D341Med (cell line): ENCODE results near the gene DBR1.
"Not testable (repeated sequence)": the region's sequence is repeated elsewhere in the genome, so short reads cannot be mapped to it uniquely, and the experiment has no call there.

Experiments
- DNase-seq: peaks from one replicate; pipeline ENCODE4 v3.0.0; 2012; ENCODE audit warnings: low spot score

Gene DBR1

GRCh38 chr3:138186803-138187295 is 12.1 kb upstream of the DBR1 start:
- peak; percentile 97 for DNase-seq

DNA sequence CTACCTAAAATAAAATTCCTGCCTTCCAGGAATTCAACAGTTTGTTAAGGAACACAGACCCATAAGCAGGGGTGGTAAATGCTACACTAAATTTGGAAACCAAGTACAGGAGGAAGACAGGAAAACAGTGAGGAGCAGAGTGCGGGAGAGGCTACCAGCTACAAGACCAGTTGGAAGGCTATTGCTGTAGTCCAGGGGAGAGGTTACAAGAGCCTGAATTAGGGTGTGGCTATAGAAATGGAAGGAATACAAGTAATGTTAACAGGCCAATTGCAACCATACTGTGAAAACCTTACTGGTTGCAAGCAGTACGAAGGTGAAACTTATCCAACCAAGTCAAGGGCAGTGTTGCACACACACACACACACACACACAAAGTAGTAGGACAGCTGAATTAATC is 11.5 kb upstream of the DBR1 start:
- no peak for DNase-seq

DNA sequence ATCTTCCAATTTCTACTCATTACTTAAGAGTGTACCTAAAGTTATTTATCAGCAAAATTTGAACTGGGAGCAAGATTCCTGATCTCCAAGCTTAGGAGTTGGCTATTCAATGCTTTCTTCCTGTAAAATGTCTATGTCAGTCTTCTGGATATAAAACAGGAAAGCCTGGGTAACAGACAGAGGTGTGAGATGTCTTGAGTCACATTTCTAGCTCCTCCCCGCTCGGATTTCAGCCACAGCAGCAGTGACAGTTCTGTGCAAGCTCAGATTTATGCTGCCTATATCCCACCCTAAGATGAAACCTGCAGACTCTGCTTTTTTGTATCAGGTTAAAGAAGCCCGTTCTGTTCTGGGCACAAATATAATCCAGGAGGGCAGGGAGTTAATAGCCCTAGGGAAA is 10.3 kb upstream of the DBR1 start:
- no peak for DNase-seq

- peak; percentile 59 for DNase-seq
Measured at GRCh38 chr3:138180375-138181029, 5.8 kb upstream of the DBR1 start.

DNA sequence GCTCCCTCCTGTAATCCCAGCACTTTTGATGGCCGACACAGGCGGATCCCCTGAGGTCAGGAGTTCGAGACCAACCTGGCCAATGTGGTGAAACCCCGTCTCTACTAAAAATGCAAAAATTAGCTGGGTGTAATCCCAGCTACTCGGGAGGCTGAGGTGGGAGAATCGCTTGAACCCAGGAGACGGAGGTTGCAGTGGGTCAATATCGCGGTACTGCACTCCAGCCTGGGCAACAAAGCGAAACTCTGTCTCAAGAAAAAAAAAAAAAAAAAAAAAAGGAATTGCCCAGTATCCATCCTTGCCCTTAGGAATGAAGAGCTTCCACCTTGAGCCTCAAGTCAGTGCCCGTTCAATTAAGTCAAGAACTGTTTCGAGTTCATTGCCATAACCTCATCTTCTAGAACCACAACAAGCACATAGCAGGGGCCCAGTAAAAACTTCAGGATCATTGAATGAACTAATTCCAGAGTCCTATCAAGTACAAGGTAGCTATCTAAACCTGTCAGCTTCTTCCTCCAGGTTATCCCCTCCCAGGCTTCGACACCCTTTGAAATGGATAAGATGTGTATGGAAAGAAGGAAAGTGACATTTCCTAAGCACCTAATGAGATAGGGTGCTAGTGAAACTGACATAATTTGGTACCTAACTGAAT is 826 bp downstream of the DBR1 start:
- DNase-seq = peak; percentile 26

- DNase-seq = no peak
Measured at GRCh38 chr3:138172625-138173024, 2.1 kb downstream of the DBR1 start.

DNA sequence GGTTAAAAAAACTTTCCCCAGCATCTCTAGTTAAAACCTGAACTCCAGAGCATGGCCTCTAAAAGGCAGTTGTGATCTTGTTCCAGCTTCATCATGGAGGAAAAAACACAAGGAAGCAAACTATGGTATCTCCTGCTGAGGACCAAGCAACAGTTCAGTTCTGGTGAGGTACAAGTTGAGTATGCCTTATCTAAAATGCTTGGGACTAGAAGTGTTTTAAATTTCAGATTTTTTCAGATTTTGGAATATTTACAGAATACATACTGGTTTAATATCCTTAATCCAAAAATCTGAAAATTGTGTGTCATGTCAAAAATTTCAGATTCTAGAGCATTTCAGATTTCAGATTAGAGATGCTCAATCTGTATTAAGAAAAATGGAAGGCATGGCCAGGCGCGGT is 9.7 kb downstream of the DBR1 start:
- no peak for DNase-seq

DNA sequence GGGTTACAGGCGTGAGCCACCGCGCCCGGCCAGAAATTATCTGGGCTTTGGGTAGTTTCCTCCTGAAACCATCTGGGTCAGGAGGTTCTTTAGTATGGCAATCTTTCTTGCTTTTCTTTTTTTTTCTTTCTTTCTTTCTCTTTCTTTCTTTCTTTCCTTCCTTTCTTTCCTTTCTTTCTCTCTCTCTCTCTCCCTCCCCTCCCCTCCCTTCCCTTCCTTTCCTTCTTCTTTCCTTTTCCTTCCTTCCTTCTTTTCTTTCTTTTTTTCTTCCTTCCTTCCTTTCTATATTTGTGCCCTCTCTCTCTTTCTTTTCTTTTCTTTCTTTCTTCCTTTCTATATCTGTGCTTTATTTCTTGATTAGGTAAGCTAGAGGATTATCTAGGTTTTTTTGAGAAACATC is 17.0 kb downstream of the DBR1 start:
- no peak for DNase-seq

DNA sequence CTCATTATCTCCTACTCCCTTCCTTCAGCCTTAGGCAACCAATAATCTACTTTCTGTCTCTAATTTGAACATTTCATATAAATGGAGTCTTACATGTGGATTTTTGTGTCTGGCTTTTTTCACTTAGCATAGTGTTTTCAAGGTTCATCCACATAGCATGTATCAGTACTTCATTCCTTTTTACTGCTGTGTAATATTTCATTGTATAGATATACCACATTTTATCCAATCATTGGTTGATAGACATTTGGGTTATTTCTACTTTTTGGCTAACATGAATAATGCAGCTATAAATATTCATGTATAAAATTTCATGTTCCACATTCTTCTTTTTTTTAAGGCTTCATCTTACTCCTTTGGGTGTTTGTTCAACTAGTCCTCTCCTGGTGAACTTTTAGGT is 20.2 kb downstream of the DBR1 start:
- no peak for DNase-seq

- peak; percentile 60 for DNase-seq
Measured at GRCh38 chr3:138148503-138148902, 26.2 kb downstream of the DBR1 start.

- not testable (repeated sequence) for DNase-seq
Measured at GRCh38 chr3:138142181-138142580, 32.5 kb downstream of the DBR1 start.

DNA sequence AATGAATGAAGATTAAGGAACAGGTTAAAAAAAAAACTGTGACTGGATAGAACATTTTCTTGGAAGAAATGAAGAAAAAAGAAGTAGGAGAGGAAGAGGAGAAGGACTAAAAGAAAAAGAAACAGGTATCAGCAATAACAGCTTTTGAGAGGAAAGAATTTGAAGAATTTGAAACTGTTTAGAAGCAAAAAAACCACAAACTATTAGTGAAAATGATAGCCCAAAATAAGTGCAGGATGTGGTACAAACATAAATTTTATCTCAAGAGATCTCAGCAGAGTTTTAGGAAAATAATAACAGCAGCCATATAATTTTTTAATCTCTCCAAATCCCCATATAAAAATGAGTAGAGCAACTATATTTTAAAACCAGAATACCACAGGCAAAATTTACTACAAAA is 33.8 kb downstream of the DBR1 start:
- DNase-seq = no peak

- no peak for DNase-seq
Measured at GRCh38 chr3:138139691-138140090, 35.0 kb downstream of the DBR1 start.

GRCh38 chr3:138137861-138138260 is 36.9 kb downstream of the DBR1 start:
- no peak for DNase-seq

DNA sequence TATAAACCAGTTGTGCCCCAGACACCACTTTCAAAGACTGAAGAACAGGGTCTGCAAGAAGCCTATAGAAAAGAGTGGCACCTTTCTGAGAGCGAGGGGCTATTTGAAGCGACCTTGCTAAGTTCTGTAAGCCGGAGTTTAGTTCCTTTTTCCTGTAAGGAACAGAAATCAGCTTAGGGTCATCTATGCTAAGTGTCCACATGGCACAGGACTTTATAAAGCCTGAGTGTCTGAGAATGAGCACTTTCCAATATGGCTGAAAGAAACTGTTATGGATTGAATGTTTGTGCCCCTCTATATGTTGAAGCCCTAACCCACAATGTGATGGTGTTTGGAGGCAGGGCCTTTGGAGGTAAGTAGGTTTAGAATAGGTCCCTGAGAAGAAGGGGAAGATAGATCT is 38.5 kb downstream of the DBR1 start:
- no peak for DNase-seq

DNA sequence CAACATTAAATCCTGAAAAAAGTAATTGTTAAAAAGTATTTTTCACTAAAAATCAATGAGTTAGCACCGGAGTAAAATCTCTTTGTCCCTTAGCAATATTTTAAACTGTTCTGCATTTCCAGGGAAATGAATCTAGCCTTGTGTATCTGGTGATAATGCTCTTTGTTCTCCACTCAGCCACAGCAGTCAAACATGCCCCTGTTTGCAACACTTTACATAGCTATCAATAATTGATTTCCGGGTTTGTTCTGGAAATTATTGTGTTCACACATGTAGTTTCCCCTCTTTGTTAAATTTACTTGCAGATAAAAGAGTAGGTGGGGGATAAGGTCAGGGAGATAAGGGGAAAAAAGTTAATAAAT is 38.9 kb downstream of the DBR1 start:
- no peak for DNase-seq

- no peak for DNase-seq
Measured at GRCh38 chr3:138135146-138135832, 39.4 kb downstream of the DBR1 start.

GRCh38 chr3:138132239-138132638 is 42.5 kb downstream of the DBR1 start, which contains the start of gene A4GNT:
TSS of gene A4GNT (minus strand) at chr3:138132390. CDS start at chr3:138131256, 1,134 bp downstream.
- no peak for DNase-seq

GRCh38 chr3:138127636-138128365 is 46.9 kb downstream of the DBR1 start:
- no peak for DNase-seq

- DNase-seq = no peak
Measured at GRCh38 chr3:138125548-138126221, 49.0 kb downstream of the DBR1 start.

- DNase-seq = no peak
Measured at GRCh38 chr3:138124706-138125355, 49.9 kb downstream of the DBR1 start.
